ENCODE data around the gene ARL5A. TPM values are rescaled to one million over a fixed set of nuclear protein-coding genes. Genes with fewer than 3 reads are reported as not detected.

Gene ARL5A
- total RNA-seq, 2 donors from 2014 or later = 21.3 to 21.4 TPM

GRCh38 chr2:151845481-151845880 is 17.3 kb upstream of the ARL5A start:
- no peak for ATAC-seq
- Histone ChIP-seq H3K36me3 (replicated peaks in 1 of 2; ENCODE audit: insufficient read depth in 1 of 2, low read depth in 2 of 2) (no peaks in the 10 kb centered on the region), H3K9me3 (no peaks in the 10 kb centered on the region), H3K27me3 (no peaks in the 10 kb centered on the region), H3K4me1 (peaks cover 8% of the 10 kb centered on the region), H3K27ac (no peak overlapping the region), H3K4me3 (no peak overlapping the region)
- no peak for TF ChIP-seq POLR2A (IDR thresholded peaks at IDR 0.05)
- TF ChIP-seq, protein P1, sequence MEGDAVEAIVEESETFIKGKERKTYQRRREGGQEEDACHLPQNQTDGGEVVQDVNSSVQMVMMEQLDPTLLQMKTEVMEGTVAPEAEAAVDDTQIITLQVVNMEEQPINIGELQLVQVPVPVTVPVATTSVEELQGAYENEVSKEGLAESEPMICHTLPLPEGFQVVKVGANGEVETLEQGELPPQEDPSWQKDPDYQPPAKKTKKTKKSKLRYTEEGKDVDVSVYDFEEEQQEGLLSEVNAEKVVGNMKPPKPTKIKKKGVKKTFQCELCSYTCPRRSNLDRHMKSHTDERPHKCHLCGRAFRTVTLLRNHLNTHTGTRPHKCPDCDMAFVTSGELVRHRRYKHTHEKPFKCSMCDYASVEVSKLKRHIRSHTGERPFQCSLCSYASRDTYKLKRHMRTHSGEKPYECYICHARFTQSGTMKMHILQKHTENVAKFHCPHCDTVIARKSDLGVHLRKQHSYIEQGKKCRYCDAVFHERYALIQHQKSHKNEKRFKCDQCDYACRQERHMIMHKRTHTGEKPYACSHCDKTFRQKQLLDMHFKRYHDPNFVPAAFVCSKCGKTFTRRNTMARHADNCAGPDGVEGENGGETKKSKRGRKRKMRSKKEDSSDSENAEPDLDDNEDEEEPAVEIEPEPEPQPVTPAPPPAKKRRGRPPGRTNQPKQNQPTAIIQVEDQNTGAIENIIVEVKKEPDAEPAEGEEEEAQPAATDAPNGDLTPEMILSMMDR (IDR thresholded peaks at IDR 0.05) = no peak
- WGBS, 2 donors = 83 to 88% methylated on average over 4 of the region's 4 CpGs
- DNase-seq = no peak
- intact Hi-C loops (cut with DNase I) = no loop called here

DNA sequence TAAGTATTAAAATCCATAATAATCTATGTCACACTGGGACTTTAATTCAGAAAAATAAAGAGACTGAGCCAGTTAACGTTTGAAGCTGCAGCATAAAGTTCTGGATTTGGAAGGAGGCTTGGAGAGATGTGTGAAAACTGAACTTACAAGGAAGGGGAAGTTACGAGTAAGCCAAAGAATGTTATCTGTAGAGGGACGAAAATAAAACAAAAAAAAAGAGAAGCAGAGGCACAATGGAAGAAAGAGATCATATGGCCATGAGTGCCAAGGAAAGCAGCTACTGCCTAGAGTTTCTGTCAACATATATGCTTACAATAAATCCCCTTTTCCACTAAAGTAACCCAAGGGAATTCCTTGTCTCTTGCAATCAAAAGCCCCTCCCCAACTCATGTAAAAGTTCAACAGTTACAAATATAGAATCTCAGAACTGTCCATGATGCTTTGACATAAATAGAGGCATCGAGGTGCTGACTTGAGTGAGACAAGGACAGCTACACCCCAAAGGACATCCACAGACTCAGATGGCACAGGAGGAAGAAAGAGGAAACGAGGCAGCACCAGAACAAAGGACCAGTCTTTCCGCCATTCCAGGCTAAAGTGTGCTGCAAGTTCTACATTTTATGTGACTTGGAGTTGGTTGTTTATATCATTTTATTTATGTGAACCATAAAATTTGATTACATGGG is 16.1 kb upstream of the ARL5A start:
- ATAC-seq (no peak), DNase-seq (no peak)
- 60 to 61% methylated on average over 6 of the region's 6 CpGs for WGBS, 2 donors

DNA sequence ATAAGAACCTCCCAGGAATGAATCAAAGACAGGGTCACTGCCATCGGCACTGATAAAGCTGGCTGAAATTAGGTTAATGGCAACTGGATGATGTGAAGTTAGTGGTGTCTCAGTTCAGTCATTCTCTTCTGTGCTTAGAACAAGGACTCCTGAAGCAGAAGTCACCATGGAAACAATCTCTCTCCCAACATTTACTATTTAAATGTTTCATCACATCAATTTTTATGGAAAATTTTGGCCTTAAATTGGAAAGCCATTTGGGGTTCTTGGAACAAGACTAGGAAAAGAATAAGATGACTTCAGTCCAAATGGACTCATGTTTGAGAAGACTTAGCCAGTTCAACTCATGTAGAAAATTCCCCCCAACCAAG is 15.5 kb upstream of the ARL5A start:
- no peak overlapping the region for H3K4me3 ChIP-seq
- 81 to 100% methylated on average over 1 of the region's 1 CpG for WGBS, 2 donors
- no peak for TF ChIP-seq POLR2A (IDR thresholded peaks at IDR 0.05)
- TF ChIP-seq, protein P1 (IDR thresholded peaks at IDR 0.05) = no peak
- H3K27me3 ChIP-seq = no peaks in the 10 kb centered on the region
- intact Hi-C loops (cut with DNase I) = no loop called here
- H3K9me3 ChIP-seq = no peaks in the 10 kb centered on the region
- no peak for ATAC-seq
- DNase-seq = no peak
- no peaks in the 10 kb centered on the region for H3K36me3 ChIP-seq (replicated peaks in 1 of 2; ENCODE audit: insufficient read depth in 1 of 2, low read depth in 2 of 2)
- no peaks in the 10 kb centered on the region for H3K4me1 ChIP-seq
- no peak overlapping the region for H3K27ac ChIP-seq

More for the DNA sequence above, 16.1 kb upstream of the ARL5A start:
- H3K4me1 ChIP-seq = peaks cover 3% of the 10 kb centered on the region
- no peak overlapping the region for H3K27ac ChIP-seq
- TF ChIP-seq, protein P1 (IDR thresholded peaks at IDR 0.05) = no peak
- TF ChIP-seq POLR2A (IDR thresholded peaks at IDR 0.05) = no peak
- H3K36me3 ChIP-seq (replicated peaks in 1 of 2; ENCODE audit: insufficient read depth in 1 of 2, low read depth in 2 of 2) = no peaks in the 10 kb centered on the region
- intact Hi-C loops (cut with DNase I) = no loop called here
- H3K27me3 ChIP-seq = no peaks in the 10 kb centered on the region
- no peaks in the 10 kb centered on the region for H3K9me3 ChIP-seq
- no peak overlapping the region for H3K4me3 ChIP-seq

- Histone ChIP-seq H3K9me3 (no peaks in the 10 kb centered on the region), H3K36me3 (replicated peaks in 1 of 2; ENCODE audit: insufficient read depth in 1 of 2, low read depth in 2 of 2) (no peaks in the 10 kb centered on the region), H3K4me3 (no peak overlapping the region), H3K27ac (no peak overlapping the region), H3K27me3 (no peaks in the 10 kb centered on the region), H3K4me1 (no peaks in the 10 kb centered on the region)
- TF ChIP-seq POLR2A (IDR thresholded peaks at IDR 0.05) = no peak
- TF ChIP-seq, protein P1 (IDR thresholded peaks at IDR 0.05) = no peak
- intact Hi-C loops (cut with DNase I) = no loop called here
- ATAC-seq (no peak), DNase-seq (no peak)
- WGBS, 2 donors = 74 to 75% methylated on average over 8 of the region's 8 CpGs
Observed at GRCh38 chr2:151842830-151843690, 14.8 kb upstream of the ARL5A start.

Measured in body of pancreas (tissue), 4 donors.